Islet precursor cell (in vitro differentiated cells): ENCODE measurements around the gene ARV1.

Source experiments
- DNase-seq: peaks from one replicate; pipeline ENCODE4 v3.0.0-alpha.2; 2018

The ARV1 gene

DNA sequence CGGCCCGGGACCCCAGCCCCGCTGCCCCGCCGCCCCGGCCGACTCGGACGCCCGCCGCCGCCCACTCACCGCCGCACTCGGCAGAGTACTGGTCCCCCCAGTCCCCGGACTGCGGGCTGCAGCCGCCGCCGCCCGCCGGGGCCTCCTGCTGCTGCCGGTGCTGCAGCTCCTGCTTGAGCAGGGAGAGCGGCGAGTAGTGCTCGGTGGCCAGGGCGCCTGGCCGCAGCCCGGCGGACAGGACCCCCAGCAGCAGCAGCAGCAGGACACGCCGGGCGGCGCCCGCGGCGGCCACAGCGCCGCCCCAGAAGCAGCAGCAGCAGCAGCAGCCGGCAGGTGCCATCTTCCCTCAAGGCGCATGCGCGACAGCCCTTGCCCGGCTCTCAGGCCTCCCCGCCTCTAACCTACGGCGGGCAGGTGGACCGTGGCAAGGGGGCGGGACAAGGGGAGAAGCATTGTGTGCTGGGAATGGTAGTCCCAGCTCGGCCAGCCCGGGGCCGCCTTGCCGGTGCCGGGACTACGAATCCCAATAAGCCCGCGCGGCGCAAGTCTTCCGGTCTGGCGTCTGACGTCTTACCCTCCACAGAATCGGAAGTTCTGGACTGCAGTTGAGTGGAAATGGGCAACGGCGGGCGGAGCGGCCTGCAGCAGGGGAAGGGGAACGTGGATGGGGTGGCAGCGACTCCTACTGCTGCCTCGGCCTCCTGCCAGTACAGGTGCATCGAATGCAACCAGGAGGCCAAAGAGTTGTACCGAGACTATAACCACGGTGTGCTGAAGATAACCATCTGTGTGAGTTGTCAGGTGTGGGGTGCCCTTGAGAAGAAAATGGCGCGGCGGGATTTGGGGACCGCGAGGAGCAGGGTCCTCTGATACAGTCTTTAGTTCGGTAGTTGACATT lies at the start of gene ARV1, which contains the start of gene TTC13:
Gene ARV1, plus strand, starts transcription at position 604 of the 898 bp plus-strand sequence. Its CDS starts 12 bp downstream, at position 616.
Gene TTC13, minus strand, starts transcription at position 371 of the 898 bp plus-strand sequence. Its CDS starts 31 bp downstream, at position 340.
- DNase-seq, result peak; percentile 100

DNA sequence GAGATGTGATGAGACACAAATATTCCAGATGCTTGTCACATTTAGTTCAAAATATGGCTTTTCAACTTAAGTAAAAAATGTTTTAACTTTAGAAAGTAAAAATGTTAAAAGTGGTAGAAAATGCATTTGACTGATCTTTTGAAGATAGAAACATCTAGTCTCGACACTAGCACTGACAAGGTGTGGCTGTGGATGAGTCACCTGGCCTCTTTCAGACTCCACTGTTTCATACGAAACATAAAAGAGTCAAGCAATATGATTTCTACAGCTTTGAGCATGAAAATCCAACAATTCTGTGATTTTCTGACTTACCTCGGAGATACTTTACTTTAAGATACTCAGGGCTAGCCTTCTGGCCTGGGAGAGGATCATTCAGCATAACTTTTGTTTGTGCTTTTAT lies 47.9 kb upstream of the ARV1 start:
- no peak for DNase-seq

DNA sequence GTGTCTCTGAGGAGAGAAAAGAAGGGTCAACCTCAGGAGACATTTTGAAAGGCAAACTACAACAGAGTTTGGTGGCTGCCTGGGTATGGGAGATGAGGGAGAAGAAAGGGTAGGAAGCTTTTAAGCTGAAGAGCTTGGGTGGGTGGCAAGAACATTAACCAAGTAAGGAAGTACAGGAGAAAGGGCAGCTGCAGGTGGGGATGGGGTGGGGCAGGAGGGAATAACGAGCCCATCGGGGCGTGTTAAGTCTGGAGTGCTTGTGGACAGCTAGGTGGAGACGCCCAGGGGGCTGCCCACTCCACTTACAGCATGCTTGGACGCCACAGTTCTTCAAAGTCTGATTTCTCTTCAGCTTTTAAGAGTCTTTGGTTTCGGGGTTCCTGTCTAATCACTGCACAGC lies 43.0 kb upstream of the ARV1 start:
- DNase-seq, result no peak

DNA sequence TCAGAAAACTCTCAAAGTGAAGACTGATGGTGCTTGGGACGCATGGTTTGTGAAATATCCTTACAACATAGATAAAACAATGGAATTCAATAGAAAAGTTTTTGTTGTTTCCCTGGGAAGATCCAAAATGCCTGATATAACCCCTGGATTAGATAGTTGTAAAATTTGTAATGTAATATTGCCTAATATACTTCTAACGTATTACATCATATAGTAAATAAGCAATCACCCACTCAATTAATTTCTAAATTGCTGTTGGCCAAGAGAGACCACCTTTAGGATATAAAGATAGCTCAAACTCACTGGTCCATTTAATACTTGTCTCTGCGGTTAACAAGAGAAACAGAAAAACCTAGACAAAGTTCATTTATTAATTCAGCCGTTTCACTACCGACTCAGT lies 42.4 kb upstream of the ARV1 start:
- DNase-seq, result no peak

DNA sequence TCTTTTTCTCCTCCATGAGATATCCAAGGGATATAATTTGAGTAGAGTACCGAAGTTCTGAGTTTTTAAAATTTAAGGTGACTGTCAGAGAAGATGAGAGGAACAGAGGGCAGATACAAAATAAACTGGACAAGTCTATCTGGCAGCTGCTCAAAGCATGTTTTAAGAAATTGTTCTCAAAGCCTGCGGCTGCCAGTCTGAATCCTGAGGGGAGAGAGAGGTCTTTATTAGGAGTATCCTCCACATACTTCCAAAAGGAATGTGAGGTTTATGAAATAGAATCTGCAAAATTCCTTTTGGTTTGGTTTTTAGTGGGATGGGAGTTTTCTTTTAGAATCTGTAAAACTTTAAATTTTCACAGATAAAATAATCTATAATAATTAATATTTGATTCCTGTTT lies 41.5 kb upstream of the ARV1 start:
- no peak for DNase-seq

DNA sequence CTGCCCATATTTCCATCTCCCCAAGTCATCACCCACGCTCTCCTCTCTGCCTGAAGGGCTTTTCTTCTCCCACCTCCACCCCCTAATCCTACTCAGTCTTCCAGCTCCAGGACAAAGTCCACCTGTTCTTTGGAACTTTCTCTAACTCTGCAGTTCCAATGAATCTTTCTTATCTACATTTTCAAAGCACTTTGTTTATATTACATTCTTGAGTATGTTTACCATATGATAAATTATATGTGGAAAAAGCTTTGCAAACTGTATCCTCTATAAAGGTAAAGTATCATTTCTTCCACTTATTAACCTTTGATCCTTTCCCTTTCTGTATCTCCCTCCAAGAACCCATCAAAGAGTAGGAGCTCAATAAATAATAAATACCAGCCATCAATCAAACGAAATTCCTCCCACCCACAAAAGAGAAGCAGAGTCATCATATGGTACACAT lies 39.9 kb upstream of the ARV1 start:
- no peak for DNase-seq

DNA sequence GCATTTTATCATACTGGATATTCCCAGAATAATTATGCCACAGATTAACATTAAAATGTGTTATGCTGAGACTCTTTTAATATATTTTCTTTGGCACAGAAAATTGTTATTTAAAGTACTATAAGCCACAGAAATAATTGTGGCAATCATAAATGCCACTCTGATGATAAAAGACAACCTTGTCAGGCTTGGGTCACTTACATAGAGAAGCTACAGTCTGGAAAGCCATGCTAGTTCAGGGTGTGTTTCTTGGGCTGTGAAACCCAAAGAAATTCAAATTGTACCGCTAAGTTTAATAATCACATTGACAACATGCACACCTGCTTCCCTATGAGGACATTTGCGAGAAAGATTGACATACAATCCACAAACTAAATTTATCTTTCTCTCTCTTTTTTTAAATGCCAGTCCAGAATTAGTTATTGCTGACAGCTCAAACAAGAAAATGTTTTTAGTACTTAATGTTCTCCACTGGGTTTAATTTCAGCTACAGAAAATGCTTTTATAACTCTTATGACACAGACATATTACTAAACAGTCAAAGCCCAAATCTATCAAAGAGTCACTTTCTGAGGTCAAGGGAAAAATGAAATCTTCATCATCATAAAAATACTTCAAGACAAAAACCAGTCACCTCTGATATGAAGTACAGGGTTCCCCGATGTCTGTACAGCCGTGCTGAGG lies 38.9 kb upstream of the ARV1 start:
- DNase-seq, result no peak

DNA sequence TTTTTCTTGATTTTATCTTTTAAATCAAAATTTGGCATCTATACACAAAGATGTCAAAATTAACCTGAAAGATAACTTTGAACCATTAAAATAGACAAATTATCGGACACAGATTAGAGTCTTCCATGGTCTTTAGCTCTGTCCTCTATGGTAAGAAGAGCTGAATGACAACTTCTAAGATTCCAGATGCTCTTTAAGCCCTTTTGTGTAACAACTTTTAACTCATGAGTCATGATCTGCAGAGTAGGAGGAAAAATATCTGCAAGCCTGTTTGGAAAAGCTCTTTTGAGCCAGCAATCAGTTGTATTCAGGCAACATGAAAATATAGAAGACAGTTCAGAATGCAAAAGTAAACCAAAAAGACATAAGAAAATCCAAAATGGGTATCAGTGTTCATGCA lies 38.0 kb upstream of the ARV1 start:
- DNase-seq, result no peak

DNA sequence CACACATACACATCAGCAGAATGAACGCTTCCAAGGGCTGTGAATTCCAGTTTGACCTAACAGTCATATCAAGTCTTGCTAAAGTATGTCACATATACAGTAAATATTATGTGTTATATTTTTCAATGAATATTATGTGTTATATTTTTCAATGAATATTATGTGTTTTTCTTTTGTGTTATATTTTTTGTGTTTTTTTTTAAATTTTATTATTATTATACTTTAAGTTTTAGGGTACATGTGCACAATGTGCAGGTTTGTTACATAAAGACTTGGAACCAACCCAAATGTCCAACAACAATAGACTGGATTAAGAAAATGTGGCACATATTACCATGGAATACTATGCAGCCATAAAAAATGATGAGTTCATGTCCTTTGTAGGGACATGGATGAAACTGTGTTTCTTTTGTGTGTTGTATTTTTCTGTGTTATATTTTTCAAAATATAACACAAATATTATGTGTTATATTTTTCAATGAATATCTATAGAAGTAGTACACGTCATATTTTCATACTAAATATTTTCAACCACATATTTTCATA lies 35.8 kb upstream of the ARV1 start:
- no peak for DNase-seq

DNA sequence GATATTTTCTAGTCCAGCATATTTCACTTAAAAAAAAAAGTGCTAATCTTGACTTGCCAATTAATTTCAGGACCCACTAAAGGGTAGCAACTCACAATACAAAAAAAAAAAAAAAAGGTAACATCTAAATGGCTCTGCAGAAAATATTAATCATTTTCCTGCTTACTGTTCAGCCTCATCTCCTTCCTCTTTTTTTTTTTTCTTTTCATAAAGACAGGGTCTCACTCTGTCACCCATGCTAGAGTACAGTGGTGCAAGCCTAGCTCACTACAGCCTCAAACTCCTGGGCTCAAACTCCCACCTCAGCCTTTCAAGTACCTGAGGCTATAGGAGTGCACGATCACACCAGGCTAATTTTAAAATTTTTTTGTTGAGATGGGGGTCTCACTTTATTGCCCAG lies 30.6 kb upstream of the ARV1 start:
- DNase-seq, result no peak

DNA sequence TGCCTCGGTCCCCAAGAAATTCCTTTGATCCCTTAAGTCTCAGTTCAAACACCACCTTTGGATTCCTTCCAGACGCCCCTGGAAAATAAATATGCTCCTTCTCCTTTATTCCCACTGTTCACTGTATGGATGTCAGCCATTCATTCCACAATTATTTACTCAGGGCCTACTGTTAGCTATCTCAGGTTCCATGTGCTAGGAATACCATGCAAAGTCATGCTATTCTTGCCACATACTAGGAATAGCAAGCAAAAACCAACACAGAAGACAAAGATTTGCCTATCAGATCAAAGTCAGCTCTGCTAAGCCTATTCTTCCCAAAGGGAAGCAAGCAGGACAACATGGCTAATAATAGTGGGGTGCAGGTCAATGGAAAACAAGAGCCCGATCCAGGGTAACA lies 30.0 kb upstream of the ARV1 start:
- no peak for DNase-seq

DNA sequence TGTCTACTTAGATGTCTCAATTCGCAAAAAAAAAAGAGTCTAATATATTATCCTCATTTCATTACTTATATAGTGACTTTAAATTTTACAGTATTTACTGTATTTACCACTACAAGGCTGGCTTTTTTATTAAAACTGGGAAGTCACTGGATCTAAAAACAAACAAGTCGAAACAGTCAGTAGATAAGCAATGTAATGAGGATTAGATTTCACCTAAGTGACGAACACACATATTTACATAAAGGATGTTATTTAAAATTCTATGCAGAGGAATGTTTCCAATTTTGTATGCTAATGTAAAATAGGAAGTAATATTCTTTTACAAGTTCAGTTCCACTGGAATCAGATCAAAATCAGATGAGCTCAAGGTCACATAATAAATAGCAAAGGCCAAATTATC lies 28.5 kb upstream of the ARV1 start:
- DNase-seq, result no peak

DNA sequence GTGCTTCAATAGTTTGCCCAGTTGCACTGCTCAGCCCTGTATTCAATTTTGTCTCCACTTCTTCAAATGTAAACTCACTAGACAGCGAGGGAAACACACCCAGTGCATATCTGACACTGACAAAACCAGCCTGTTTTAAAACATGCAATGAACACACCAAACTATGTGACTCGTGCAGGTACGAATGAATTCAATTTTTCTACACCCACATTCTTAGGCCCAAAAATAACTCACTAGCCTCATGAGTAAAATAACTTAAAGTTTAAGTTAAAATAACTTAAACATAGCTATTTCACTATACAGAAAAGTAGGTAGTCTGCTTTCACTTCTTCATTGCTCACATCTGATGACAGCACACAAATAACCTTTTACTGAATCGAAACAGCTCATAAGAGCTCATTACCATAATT lies 21.3 kb upstream of the ARV1 start:
- DNase-seq, result no peak

DNA sequence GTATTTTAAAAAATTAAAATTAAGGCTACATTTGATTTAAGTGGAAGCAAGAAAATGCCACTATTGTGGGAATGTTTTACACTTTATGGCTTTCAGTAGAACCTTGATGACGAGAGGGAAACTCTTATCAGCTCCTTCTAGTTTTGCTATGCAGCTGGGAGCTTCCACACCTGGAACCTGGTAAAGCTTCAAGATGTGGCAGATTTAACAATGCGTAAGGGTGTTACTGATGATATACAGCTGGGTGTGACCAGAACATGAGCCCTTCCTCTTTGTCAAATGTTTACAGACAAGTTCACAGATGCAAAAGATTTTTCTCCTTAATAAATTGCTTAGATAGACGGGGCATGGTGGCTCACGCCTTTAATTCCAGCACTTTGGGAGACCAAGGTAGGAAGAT lies 20.5 kb upstream of the ARV1 start:
- DNase-seq, result no peak

DNA sequence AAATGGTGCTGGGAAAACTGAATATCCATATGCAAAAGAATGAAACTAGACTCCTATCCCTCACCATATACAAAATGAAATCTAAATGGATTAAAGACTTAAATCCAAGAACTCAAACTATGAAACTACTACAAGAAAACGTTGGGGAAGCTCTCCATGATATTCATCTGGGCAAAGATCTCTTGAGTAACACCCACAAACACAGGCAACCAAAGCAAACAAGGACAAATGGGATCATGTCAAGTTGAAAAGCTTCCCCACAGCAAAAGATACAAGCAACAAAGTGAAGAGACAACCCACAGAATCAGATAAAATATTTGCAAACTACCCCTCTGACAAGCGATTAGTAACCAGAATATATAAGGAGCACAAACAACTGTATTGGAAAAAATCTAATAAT lies 14.0 kb upstream of the ARV1 start:
- DNase-seq, result no peak

DNA sequence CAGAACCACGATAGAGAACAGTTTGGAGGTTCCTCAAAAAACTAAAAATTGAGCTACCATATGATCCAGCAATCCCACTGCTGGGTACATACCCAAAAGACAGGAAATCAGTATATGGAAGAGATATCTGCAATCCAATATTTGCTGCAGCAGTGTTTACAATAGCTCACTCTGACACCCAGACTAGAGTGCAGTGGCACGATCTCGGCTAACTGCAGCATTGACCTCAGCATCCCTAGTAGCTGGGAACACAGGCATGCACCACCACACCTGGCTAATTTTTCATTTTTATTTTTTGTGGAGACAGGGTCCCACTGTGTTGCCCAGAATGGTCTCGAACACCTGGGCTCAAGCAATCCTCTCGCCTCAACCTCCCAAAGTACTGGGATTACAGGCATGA lies 13.4 kb upstream of the ARV1 start:
- DNase-seq, result no peak

DNA sequence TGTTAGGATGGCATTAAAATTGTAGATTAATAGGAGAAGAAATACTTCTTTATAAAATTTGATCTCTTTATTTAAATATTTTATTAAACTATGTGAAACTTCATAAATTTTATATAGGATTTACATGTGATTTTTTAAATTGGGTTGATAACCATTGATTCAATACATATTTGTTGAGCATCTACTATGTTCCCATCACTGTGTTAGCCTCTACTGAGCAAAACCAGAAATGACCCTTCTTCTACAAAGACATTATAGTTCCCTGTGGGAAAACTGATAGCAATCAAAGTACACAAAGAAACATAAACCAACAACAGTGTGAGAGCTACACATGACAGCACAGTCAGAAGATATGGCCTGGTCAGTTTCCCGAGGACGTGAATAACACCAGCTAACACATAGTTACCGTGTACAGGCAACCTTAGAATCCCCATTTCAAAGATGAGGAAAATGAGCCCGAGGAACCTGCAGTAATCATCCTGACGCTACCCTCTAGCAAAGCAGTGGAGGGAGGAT lies 12.5 kb upstream of the ARV1 start:
- DNase-seq, result no peak

DNA sequence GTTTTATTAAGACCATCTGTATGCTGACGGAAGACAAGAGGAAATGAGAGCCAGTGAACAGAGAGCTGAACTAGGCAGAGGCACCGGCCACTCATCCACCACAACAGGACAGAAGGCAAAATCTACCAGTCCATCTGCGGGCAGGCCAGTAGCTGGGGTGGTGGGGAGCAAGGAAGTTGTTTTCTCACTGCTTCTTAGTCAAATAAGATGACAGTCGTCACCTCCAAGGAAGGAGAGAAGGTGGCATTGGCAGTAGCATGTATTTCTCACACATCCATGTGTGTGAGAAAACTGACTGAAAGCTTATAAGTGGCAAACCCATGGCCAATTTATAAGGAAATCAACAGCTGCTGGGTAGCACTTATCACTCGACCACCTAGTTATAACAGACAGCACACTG lies 8.5 kb upstream of the ARV1 start:
- DNase-seq, result no peak

DNA sequence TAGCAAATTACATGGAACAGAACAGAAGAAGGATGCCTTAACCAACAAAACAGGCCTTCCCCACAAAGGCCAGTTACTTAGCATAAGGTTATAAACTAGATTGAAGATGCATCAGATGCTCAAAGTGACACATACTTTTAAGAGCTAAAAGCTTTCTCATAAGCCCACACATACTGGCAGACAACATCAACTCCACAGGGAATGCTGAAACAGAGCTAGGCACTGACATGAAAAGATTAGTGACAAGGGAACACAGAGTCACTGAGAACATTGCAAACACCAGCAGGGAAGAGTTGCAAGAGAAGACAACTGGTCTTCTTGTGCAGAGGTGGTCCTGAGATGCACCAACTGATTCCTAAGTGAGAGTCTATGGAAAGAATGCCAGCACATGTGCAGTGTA lies 7.1 kb upstream of the ARV1 start:
- no peak for DNase-seq

DNA sequence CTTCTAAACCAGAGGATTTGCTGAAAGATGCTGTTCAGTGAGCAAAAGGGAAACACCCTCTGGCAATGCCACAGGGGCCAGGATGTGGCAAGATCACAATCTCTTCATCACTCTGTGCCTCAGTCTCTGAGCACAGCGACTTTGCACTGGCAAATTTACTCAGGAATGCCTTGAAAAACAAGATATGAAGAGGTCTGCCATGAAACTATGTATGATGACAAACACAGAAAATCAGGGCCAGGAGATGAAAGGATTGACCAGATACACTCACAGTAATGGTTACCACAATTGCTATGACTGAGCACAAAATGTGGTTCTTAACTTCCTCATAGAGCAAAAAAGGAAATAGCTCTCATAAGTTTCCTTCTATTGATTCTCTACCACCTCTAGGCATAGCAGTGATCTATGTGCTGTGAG lies 6.0 kb upstream of the ARV1 start:
- no peak for DNase-seq

DNA sequence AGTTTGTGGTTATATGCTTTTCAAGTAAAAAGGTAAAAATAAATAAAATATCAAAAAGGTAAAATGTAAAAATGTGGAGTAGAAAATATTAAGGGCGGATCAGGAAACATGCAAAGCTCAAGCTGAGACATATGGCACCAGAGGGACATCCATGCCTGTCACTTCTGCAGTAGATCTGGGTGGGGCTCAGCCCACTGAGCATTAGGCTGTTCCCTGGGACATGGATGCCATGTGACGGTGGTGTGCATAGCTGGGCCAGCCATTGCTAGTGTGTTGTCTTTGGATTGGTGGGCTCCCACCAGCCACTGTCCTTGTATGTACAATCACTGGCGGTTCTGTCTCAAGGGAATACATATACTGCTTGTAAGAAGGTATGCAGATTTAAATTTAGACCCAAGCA lies 3.3 kb upstream of the ARV1 start:
- DNase-seq, result no peak

DNA sequence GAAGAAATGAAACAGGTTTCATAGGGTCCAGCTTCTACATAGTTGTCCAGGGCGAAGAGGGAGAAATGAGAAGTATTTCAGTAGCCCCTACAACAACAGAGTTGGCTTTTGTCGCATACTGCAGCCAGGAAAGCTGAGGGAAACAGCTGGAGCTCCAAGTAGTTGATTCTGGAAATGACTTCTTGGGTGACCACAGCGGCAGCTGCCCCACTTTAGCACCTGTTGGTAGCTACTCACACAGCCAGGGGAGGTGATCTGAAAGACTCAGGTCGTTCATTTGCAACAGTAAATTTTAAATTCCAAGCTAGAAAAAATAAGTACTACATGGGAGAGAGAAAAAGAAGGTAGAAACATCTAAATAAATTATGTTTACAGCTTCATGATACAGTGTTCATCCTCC lies 2.5 kb upstream of the ARV1 start:
- no peak for DNase-seq

DNA sequence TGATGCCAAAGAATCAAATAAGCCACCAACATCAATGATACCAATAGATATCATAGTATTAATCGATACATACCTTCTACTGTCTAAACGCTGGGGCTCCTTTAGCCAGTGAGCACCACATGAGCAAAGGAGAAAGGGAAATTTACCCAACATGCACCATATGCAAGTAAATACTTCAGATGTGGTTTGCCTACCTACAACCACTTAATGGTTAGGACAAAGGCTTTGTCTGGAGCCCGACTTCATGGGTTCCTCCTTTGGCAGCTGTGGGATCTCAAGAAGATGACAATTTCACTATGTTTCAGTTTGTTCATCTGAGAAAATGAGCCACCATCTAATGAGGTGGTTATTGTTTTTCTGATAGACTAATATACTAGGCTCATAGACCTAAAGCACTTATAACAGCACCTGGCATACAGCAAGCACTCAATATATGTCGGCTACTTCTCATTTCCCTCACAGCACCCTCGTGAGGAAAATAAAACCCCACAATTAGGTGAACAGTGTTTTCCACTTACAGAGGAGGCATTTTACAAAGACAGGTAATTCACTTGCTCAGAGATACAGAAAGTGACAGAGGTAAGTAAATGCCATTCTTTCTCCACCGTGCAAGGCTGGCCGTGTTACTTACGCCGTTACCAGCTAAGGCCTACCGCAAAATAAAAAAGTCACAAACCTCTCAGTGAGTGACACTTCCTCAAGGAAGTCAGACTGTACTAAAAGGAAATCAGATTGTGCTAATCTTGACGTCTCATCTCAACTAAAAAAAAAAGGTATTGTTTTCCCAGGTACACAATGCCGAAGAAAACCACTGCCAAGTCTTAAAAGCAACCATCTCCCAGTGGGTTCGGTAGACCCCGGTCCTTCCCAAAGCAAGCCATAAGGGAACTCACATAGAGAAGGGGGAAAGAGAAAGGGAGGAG lies 1.8 kb upstream of the ARV1 start:
- DNase-seq, result no peak
